ENCODE data around the gene FAT4.

FAT4 gene

DNA sequence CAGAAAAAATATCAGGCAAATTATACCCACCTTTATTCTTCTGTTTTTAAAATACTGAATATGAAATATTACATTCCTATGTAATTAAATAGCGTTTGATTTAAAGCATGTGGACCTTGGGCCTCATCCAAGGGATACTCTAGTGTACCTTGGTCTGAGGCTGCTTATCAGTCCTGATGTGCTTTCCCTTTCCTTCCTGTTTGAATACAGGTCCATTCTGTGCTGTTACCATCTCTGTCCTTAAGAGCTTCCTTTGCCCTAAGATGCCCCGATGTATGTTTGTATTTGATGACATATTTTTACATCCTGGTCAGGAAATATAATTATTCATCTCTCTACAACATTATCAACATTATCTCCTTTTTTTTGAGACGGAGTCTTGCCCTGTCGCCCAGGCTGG lies 24.1 kb downstream of the FAT4 start:
- Histone ChIP-seq H3F3A (ENCODE audit: insufficient read depth) (no peaks in the 10 kb centered on the region), H2AFZ (ENCODE audit: low read depth, low read length, severe bottlenecking) (no peak overlapping the region), H3K27me3 (ENCODE audit: low read length) (no peaks in the 10 kb centered on the region), H3K9me2 (replicated peaks; ENCODE audit: insufficient read depth, low read length) (no peaks in the 10 kb centered on the region), H3K9me3 (ENCODE audit: insufficient read depth, low read length) (no peaks in the 10 kb centered on the region), H3K79me2 (ENCODE audit: insufficient read depth, low read length) (no peaks in the 10 kb centered on the region), H3K36me3 (ENCODE audit: low read length) (no peaks in the 10 kb centered on the region), H3K9ac (ENCODE audit: low read length) (no peak overlapping the region), H3K4me2 (ENCODE audit: low read depth, low read length, poor library complexity, severe bottlenecking) (no peak overlapping the region), H4K20me1 (ENCODE audit: low read depth, low read length) (no peaks in the 10 kb centered on the region), H3K27ac (ENCODE audit: low read depth, low read length) (no peak overlapping the region), H3K4me3 (ENCODE audit: insufficient read depth, low read length, poor library complexity, severe bottlenecking) (no peak overlapping the region)
- TF ChIP-seq EZH2phosphoT487 (conservative IDR thresholded peaks at IDR 0.05; ENCODE audit: low read length): no peak
- TF ChIP-seq, protein P1, sequence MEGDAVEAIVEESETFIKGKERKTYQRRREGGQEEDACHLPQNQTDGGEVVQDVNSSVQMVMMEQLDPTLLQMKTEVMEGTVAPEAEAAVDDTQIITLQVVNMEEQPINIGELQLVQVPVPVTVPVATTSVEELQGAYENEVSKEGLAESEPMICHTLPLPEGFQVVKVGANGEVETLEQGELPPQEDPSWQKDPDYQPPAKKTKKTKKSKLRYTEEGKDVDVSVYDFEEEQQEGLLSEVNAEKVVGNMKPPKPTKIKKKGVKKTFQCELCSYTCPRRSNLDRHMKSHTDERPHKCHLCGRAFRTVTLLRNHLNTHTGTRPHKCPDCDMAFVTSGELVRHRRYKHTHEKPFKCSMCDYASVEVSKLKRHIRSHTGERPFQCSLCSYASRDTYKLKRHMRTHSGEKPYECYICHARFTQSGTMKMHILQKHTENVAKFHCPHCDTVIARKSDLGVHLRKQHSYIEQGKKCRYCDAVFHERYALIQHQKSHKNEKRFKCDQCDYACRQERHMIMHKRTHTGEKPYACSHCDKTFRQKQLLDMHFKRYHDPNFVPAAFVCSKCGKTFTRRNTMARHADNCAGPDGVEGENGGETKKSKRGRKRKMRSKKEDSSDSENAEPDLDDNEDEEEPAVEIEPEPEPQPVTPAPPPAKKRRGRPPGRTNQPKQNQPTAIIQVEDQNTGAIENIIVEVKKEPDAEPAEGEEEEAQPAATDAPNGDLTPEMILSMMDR (IDR thresholded peaks at IDR 0.05; ENCODE audit: insufficient read depth, low read length, poor library complexity, severe bottlenecking): no peak

DNA sequence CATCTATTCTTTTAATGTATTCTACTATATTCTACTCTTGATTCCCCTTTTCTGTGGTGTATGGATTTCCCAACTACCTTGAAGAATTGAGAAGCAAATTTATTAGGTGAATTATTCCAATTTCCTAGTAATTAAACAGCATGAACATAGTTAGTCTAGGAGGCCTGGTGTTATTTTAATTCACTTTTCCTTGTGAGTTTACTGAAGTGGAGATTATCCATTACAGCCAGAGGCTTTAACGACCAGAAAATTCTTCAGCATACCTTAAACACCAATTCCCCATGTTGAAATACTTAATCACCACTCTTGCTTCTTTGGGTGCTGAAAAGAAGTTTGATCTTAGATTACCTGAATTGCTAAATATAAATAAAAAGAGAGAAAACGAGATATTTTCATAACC lies 29.4 kb downstream of the FAT4 start:
- Histone ChIP-seq H3K36me3 (ENCODE audit: low read length) (no peaks in the 10 kb centered on the region), H3K27me3 (ENCODE audit: low read length) (no peaks in the 10 kb centered on the region), H3K27ac (ENCODE audit: low read depth, low read length) (no peak overlapping the region), H3K9me3 (ENCODE audit: insufficient read depth, low read length) (no peaks in the 10 kb centered on the region), H3K79me2 (ENCODE audit: insufficient read depth, low read length) (no peaks in the 10 kb centered on the region), H4K20me1 (ENCODE audit: low read depth, low read length) (no peaks in the 10 kb centered on the region), H3K4me2 (ENCODE audit: low read depth, low read length, poor library complexity, severe bottlenecking) (no peak overlapping the region), H3F3A (ENCODE audit: insufficient read depth) (no peaks in the 10 kb centered on the region), H3K9ac (ENCODE audit: low read length) (no peak overlapping the region), H2AFZ (ENCODE audit: low read depth, low read length, severe bottlenecking) (no peak overlapping the region), H3K4me3 (ENCODE audit: insufficient read depth, low read length, poor library complexity, severe bottlenecking) (no peak overlapping the region), H3K9me2 (replicated peaks; ENCODE audit: insufficient read depth, low read length) (no peaks in the 10 kb centered on the region)
- TF ChIP-seq, protein P1 (IDR thresholded peaks at IDR 0.05; ENCODE audit: insufficient read depth, low read length, poor library complexity, severe bottlenecking): no peak
- TF ChIP-seq EZH2phosphoT487 (conservative IDR thresholded peaks at IDR 0.05; ENCODE audit: low read length): no peak

DNA sequence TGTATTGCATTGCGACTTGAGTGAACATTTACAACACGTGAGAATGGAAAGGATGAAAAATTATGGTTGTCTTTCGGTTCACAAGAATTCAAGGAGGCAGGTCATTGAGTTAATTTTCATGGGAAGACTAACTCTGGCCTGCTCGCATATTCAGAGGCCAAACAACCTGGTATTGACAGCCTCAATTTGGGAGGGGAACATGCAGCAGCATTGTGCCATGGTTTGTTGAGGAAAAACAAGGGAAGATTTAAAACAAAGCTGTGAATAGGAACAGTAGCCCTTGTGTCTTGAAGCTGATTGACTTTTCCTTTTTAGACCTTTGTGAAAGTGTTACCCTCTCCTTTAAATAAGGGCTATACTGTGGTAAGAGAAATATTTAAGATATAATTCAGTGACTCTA lies 31.9 kb downstream of the FAT4 start:
- Histone ChIP-seq H3K9ac (ENCODE audit: low read length) (no peak overlapping the region), H2AFZ (ENCODE audit: low read depth, low read length, severe bottlenecking) (no peak overlapping the region), H3K36me3 (ENCODE audit: low read length) (no peaks in the 10 kb centered on the region), H3K4me3 (ENCODE audit: insufficient read depth, low read length, poor library complexity, severe bottlenecking) (no peak overlapping the region), H3K79me2 (ENCODE audit: insufficient read depth, low read length) (no peaks in the 10 kb centered on the region), H3K27me3 (ENCODE audit: low read length) (no peaks in the 10 kb centered on the region), H3K9me2 (replicated peaks; ENCODE audit: insufficient read depth, low read length) (no peaks in the 10 kb centered on the region), H3K4me2 (ENCODE audit: low read depth, low read length, poor library complexity, severe bottlenecking) (no peak overlapping the region), H3K27ac (ENCODE audit: low read depth, low read length) (no peak overlapping the region), H4K20me1 (ENCODE audit: low read depth, low read length) (no peaks in the 10 kb centered on the region), H3K9me3 (ENCODE audit: insufficient read depth, low read length) (no peaks in the 10 kb centered on the region), H3F3A (ENCODE audit: insufficient read depth) (no peaks in the 10 kb centered on the region)
- TF ChIP-seq, protein P1 (IDR thresholded peaks at IDR 0.05; ENCODE audit: insufficient read depth, low read length, poor library complexity, severe bottlenecking): no peak
- TF ChIP-seq EZH2phosphoT487 (conservative IDR thresholded peaks at IDR 0.05; ENCODE audit: low read length): no peak

Measured in SU-DHL-6 (cell line).